Cardiac muscle cell (in vitro differentiated cells and primary cell): ENCODE data around the gene POLR1A. TPM values are rescaled to one million over a fixed set of nuclear protein-coding genes. Genes with fewer than 3 reads are reported as not detected.
A peak's percentile ranks its signal among the peaks of the same experiment; 100 is the strongest.

Experiments used
- DNase-seq, 2 donors: peaks; one replicate each; pipeline versions ENCODE4 v3.0.0 to v3.0.0-alpha.2; 2010 to 2017; ENCODE audit warnings: low read depth in 1 of 2, low spot score in 1 of 2
- H3K27ac ChIP-seq: fragments of 200-600 bp; sonication (generic); 2 replicates; pipeline ENCODE4 v1.5.1; 2016
- H3K27me3 ChIP-seq: fragments of 200-600 bp; sonication (generic); 2 replicates; pipeline ENCODE4 v1.6.0; 2016; ENCODE audit warnings: control low read depth
- H3K36me3 ChIP-seq: fragments of 200-600 bp; sonication (generic); 2 replicates; pipeline ENCODE4 v1.5.1; 2016; ENCODE audit warnings: control low read depth
- H3K4me1 ChIP-seq: fragments of 200-600 bp; sonication (generic); 2 replicates; pipeline ENCODE4 v1.8.1; 2017; ENCODE audit warnings: low read depth, mild to moderate bottlenecking, mixed run types
- H3K4me3 ChIP-seq: fragments of 200-600 bp; sonication (generic); 2 replicates; pipeline ENCODE4 v1.5.1; 2016; ENCODE audit warnings: mild to moderate bottlenecking
- H3K9me3 ChIP-seq: fragments of 200-600 bp; sonication (generic); 2 replicates; pipeline ENCODE4 v1.5.1; 2017; ENCODE audit warnings: low read depth, mild to moderate bottlenecking, control low read depth
- polyA plus RNA-seq: library from polyadenylated mRNA; unstranded; fragments of >200 nt; fragmentation: Nextera tagmentation; extraction: Ambion mirVana; gene quantifications from 2 replicates; pipeline ENCODE4 v1.2.1, GENCODE V29; 2016
- total RNA-seq: library from RNA; depleted of rRNA; stranded (reverse); fragments of >200 nt; gene quantifications from 2 replicates; pipeline ENCODE4 v1.2.3, GENCODE V29; 2016
- TF ChIP-seq, protein P1 (sequence below): IDR thresholded peaks from 2 replicates; pipeline ENCODE4 v1.5.1; 2012; ENCODE audit warnings: low read depth, mild to moderate bottlenecking, low read length

The POLR1A gene
- total and polyA plus RNA-seq, 2 experiments from 2014 or later = 6.8 to 19.4 TPM

- Histone ChIP-seq H3K9me3 (no peaks in the 10 kb centered on the region), H3K4me3 (no peak overlapping the region), H3K27me3 (no peaks in the 10 kb centered on the region), H3K4me1 (peaks cover 16% of the 10 kb centered on the region), H3K27ac (no peak overlapping the region), H3K36me3 (peaks cover 34% of the 10 kb centered on the region)
- peak in 1 of 2 donors; percentile 94 for DNase-seq
- TF ChIP-seq, protein P1, sequence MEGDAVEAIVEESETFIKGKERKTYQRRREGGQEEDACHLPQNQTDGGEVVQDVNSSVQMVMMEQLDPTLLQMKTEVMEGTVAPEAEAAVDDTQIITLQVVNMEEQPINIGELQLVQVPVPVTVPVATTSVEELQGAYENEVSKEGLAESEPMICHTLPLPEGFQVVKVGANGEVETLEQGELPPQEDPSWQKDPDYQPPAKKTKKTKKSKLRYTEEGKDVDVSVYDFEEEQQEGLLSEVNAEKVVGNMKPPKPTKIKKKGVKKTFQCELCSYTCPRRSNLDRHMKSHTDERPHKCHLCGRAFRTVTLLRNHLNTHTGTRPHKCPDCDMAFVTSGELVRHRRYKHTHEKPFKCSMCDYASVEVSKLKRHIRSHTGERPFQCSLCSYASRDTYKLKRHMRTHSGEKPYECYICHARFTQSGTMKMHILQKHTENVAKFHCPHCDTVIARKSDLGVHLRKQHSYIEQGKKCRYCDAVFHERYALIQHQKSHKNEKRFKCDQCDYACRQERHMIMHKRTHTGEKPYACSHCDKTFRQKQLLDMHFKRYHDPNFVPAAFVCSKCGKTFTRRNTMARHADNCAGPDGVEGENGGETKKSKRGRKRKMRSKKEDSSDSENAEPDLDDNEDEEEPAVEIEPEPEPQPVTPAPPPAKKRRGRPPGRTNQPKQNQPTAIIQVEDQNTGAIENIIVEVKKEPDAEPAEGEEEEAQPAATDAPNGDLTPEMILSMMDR = no peak
Observed at GRCh38 chr2:86037141-86037794, 68.4 kb downstream of the POLR1A start.

DNA sequence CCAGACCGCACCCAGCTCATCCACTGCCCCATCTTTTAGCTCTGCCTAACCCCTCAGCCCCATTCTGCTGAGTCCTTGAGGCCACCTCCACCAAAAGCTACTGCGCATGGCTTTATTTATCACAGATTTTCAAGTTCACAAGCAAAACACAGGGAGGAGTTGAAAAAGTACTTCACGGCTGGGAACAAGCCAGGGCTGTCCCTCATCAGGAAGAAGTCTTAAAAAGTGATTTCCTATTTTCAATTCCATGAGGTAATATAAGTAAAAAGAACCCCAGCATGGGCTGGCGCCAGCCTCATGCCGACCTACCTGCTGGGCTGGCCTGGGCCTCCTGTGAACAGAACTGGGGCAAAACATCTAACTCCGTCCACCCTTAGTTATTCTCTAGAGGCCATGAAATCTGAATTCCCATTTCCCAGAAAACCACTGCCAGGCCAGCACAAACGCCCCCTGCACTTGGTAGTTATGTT is 69.0 kb downstream of the POLR1A start:
- Histone ChIP-seq H3K9me3 (no peaks in the 10 kb centered on the region), H3K27ac (no peak overlapping the region), H3K36me3 (peaks cover 35% of the 10 kb centered on the region), H3K4me3 (no peak overlapping the region), H3K27me3 (no peaks in the 10 kb centered on the region), H3K4me1 (peaks cover 16% of the 10 kb centered on the region)
- TF ChIP-seq, protein P1 = no peak
- DNase-seq = no peak

DNA sequence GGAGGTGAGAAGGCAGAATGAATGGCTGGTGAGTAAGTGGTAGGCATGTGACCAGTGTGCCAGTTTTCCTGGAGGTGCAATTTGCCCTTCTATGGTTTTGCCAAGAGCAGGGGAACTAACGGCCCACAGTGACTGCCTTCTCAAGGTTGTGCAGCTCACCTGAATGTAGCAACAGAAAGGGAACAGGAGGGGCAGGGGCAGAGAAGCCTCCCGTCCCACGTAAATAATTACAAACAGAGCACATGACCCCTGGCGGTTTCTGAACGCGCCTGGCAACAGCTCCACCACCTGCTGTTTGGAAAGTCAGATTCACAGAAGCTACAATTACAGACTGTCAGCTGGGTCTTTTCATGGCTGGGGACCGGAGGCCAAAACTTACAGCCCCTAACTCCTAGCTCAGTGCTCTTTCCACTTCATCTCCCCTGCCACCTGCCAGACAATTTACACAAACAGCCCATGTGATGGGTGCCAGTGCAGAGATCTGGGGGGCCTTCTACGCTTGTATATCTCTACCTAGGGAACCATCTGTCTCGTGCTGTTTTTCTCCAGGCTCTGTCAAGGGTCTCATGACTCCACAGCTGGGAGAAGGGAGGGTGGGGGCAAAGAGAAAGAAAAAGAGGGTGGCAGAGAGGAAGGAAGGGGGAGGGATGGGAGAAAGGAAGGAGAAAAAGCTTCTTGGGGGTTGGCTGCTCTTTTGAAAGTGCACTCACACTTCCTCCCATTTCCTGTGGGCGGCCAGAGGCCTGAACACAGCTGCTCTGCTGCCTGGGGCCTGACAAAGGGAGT is 69.6 kb downstream of the POLR1A start:
- Histone ChIP-seq H3K36me3 (peaks cover 40% of the 10 kb centered on the region), H3K27ac (no peak overlapping the region), H3K9me3 (no peaks in the 10 kb centered on the region), H3K27me3 (no peaks in the 10 kb centered on the region), H3K4me1 (peaks cover 16% of the 10 kb centered on the region), H3K4me3 (no peak overlapping the region)
- peak in 1 of 2 donors; percentile 83 for DNase-seq
- TF ChIP-seq, protein P1 = peak; percentile 24

DNA sequence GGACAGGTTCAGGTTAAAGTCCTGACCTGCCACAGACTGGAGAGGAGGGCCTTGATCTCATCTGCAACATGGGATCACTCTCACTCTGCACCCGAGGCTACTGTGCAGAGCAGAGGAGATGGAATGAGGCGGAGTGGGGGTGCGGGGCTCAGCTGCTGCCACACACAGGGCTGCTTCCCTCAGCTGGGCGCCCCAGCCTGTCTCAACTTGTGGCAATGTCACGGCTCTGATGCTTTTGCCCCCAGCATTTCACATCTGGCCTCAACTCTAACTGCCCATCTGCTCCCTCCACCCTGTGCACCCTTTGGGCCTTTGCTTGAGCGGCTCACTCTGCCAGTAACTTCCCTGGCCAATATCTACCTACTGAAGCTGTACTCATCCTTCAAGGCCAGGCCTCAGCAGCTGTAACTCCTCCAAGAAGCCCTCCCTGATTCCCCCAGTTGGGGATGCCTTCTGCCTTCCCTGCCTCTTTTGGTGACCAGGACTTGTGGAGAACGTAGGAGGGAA is 70.3 kb downstream of the POLR1A start:
- H3K27ac ChIP-seq = no peak overlapping the region
- no peak for DNase-seq

More for the DNA sequence above, 70.3 kb downstream of the POLR1A start:
- Histone ChIP-seq H3K4me3 (no peak overlapping the region), H3K4me1 (peaks cover 16% of the 10 kb centered on the region), H3K36me3 (peaks cover 47% of the 10 kb centered on the region), H3K27me3 (no peaks in the 10 kb centered on the region), H3K9me3 (no peaks in the 10 kb centered on the region)
- TF ChIP-seq, protein P1 = no peak
